ENCODE results near the gene ARL6IP4.

The ARL6IP4 gene

GRCh38 chr12:122991623-122992275 lies 11.3 kb downstream of the ARL6IP4 start:
- no peak for DNase-seq

GRCh38 chr12:122992386-122992785 lies 11.9 kb downstream of the ARL6IP4 start:
- no peak for DNase-seq

- DNase-seq, result no peak
Observed at GRCh38 chr12:122994140-122994675, 13.7 kb downstream of the ARL6IP4 start.

GRCh38 chr12:122994781-122995502 lies 14.5 kb downstream of the ARL6IP4 start:
- DNase-seq, result no peak

- no peak for DNase-seq
Observed at GRCh38 chr12:122995503-122996187, 15.2 kb downstream of the ARL6IP4 start.

- DNase-seq, result no peak
Observed at GRCh38 chr12:122996188-122996601, 15.7 kb downstream of the ARL6IP4 start.

- no peak for DNase-seq
Observed at GRCh38 chr12:122996621-122997342, 16.3 kb downstream of the ARL6IP4 start.

GRCh38 chr12:122997343-122998250 lies 17.1 kb downstream of the ARL6IP4 start:
- no peak for DNase-seq

GRCh38 chr12:122998316-122998715 lies 17.8 kb downstream of the ARL6IP4 start:
- no peak for DNase-seq

- no peak for DNase-seq
Observed at GRCh38 chr12:122999196-122999946, 18.9 kb downstream of the ARL6IP4 start.

- no peak for DNase-seq
Observed at GRCh38 chr12:122999986-123000420, 19.5 kb downstream of the ARL6IP4 start.

- no peak for DNase-seq
Observed at GRCh38 chr12:123000578-123000977, 20.1 kb downstream of the ARL6IP4 start.

- no peak for DNase-seq
Observed at GRCh38 chr12:123001464-123001863, 21.0 kb downstream of the ARL6IP4 start.

GRCh38 chr12:123003257-123003656 lies 22.8 kb downstream of the ARL6IP4 start:
- DNase-seq, result no peak

- no peak for DNase-seq
Observed at GRCh38 chr12:123004287-123004686, 23.8 kb downstream of the ARL6IP4 start.

GRCh38 chr12:123005081-123005626 lies 24.7 kb downstream of the ARL6IP4 start:
- no peak for DNase-seq

- DNase-seq, result no peak
Observed at GRCh38 chr12:123006977-123007376, 26.5 kb downstream of the ARL6IP4 start.

- DNase-seq, result no peak
Observed at GRCh38 chr12:123010110-123010509, 29.6 kb downstream of the ARL6IP4 start.

GRCh38 chr12:123010681-123011080 lies 30.2 kb downstream of the ARL6IP4 start:
- no peak for DNase-seq

- DNase-seq, result no peak
Observed at GRCh38 chr12:123011701-123012100, 31.2 kb downstream of the ARL6IP4 start.
